Esophagus muscularis mucosa (tissue), 4 donors: ENCODE measurements around the gene TMEM235. TPM values are rescaled to one million over a fixed set of nuclear protein-coding genes. Genes with fewer than 3 reads are reported as not detected.

Experiments used
- DNase-seq: peaks from one replicate; pipeline ENCODE4 v3.0.0-alpha.2; 2017; ENCODE audit errors: extremely low spot score
- H3K27ac ChIP-seq, 4 donors: fragments of 200-600 bp; sonication (generic); replicated peaks in 1 of 4; 1 replicate in 3 of 4; 2 replicates in 1 of 4; pipeline ENCODE4 v1.5.1; 2016 to 2019; ENCODE audit warnings: mild to moderate bottlenecking in 1 of 4
- H3K27me3 ChIP-seq, 4 donors: fragments of 200-600 bp; sonication (generic); one replicate each; pipeline versions ENCODE4 v1.5.1 to v1.6.0; 2016 to 2019
- H3K36me3 ChIP-seq, 4 donors: fragments of 200-600 bp; sonication (generic); one replicate each; pipeline ENCODE4 v1.5.1; 2016 to 2019
- H3K4me1 ChIP-seq, 4 donors: fragments of 200-600 bp; sonication (generic); one replicate each; pipeline ENCODE4 v1.5.1; 2016 to 2019
- H3K4me3 ChIP-seq, 4 donors: fragments of 200-600 bp; sonication (generic); 1 replicate in 2 of 4; 2 replicates in 2 of 4; pipeline ENCODE4 v1.5.1; 2016 to 2019; ENCODE audit warnings: mild to moderate bottlenecking in 4 of 4, moderate library complexity in 1 of 4
- H3K9me3 ChIP-seq, 4 donors: fragments of 200-600 bp; sonication (generic); 1 replicate in 3 of 4; 2 replicates in 1 of 4; pipeline ENCODE4 v1.5.1; 2016 to 2019
- EP300 ChIP-seq: sonication (generic); formaldehyde crosslinking; IDR thresholded peaks from one replicate; pipeline ENCODE4 v1.6.1; 2017; ENCODE audit warnings: antibody characterized with exemption
- POLR2A ChIP-seq: fragments of 450-650 bp; IDR thresholded peaks from one replicate; pipeline ENCODE4 v1.6.1; 2017; ENCODE audit warnings: antibody characterized with exemption, moderate library complexity, mild to moderate bottlenecking, low read depth
- POLR2AphosphoS5 ChIP-seq, 2 donors: sonication (generic); formaldehyde crosslinking; IDR thresholded peaks; one replicate each; pipeline ENCODE4 v1.6.1; 2017; ENCODE audit warnings: antibody characterized with exemption in 2 of 2
- WGBS: methylation state at CpG from one replicate; pipeline ENCODE4 v1.1.5; 2018; 5-methylcytosine and 5-hydroxymethylcytosine counted together
- intact Hi-C: fragments of 100-400 bp; cut with DNase I; formaldehyde crosslinking; loops from one replicate; pipeline ENCODE4 v1.15.1; 2023
- total RNA-seq, 4 donors: library from RNA; depleted of rRNA; stranded (reverse); fragments of >200 nt; gene quantifications; one replicate each; pipeline versions ENCODE4 v1.1.0 to v1.2.1, GENCODE V29; 2016
- TF ChIP-seq, protein P1 (sequence below), 3 experiments: fragments of 200-600 bp in 2 of 3; fragments of 450-650 bp in 1 of 3; sonication (generic) in 2 of 3; IDR thresholded peaks; one replicate each; pipeline ENCODE4 v1.5.1; 2017 to 2019; ENCODE audit warnings: antibody characterized with exemption in 3 of 3, mild to moderate bottlenecking in 2 of 3, moderate library complexity in 1 of 3

The TMEM235 gene
- total RNA-seq, 4 donors from 2014 or later: not detected

DNA sequence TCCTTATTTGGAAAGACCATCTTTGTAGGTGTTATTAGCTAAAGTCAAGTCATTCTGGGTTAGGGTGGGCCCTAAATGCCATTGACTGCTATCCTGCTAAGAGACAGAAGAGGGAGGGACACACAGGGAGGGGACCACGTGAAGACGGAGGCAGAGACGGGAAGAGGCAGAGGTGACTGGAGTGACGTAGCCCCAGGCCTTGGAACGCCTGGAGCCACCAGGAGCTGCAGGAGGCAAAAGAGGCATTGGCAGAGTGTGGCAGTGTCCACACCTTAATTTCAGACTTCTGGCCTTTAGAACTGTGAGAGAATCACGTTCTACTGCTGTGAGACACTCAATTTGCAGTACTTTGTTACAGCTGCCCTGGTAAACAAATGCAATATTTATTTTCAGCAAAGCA, 31.0 kb upstream of the TMEM235 start:
- intact Hi-C loops: no loop called here
- no peak for DNase-seq
- TF ChIP-seq, protein P1, sequence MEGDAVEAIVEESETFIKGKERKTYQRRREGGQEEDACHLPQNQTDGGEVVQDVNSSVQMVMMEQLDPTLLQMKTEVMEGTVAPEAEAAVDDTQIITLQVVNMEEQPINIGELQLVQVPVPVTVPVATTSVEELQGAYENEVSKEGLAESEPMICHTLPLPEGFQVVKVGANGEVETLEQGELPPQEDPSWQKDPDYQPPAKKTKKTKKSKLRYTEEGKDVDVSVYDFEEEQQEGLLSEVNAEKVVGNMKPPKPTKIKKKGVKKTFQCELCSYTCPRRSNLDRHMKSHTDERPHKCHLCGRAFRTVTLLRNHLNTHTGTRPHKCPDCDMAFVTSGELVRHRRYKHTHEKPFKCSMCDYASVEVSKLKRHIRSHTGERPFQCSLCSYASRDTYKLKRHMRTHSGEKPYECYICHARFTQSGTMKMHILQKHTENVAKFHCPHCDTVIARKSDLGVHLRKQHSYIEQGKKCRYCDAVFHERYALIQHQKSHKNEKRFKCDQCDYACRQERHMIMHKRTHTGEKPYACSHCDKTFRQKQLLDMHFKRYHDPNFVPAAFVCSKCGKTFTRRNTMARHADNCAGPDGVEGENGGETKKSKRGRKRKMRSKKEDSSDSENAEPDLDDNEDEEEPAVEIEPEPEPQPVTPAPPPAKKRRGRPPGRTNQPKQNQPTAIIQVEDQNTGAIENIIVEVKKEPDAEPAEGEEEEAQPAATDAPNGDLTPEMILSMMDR (IDR thresholded peaks at IDR 0.05): no peak
- TF ChIP-seq POLR2A (no peak), POLR2AphosphoS5 (IDR thresholded peaks at IDR 0.05) (no peak), EP300 (no peak)
- Histone ChIP-seq H3K4me1 (no peaks in the 10 kb centered on the region), H3K36me3 (peaks cover 8 to 74% (median 52%) of the 10 kb centered on the region in 4 donors), H3K9me3 (no peaks in the 10 kb centered on the region), H3K27me3 (no peaks in the 10 kb centered on the region), H3K27ac (no peak overlapping the region), H3K4me3 (no peak overlapping the region)
- WGBS: 95% methylated on average over 6 of the region's 6 CpGs

DNA sequence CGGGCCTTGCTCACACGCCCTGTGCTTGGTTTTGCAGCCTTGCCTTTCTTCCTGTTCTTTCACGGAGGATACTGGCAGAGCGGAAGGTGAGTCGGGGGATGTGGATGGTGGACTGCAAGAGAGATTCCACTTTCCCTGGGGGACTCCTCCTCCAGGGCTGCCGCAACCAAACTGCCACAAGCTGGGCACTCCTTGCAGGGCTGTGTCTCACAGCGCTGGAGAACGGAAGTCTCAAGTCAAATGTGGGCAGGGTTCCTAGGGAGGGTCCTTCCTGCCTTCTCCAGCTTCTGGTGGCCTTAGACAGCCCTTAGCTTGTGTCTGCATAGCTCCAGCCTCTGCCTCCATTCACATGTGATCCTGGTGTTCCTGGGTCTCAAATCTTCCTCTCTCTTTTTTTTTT, 28.8 kb upstream of the TMEM235 start:
- intact Hi-C loops: no loop called here
- H3K4me1 ChIP-seq: no peaks in the 10 kb centered on the region
- H3K27ac ChIP-seq: no peak overlapping the region
- no peaks in the 10 kb centered on the region for H3K27me3 ChIP-seq
- WGBS: 93% methylated on average over 7 of the region's 8 CpGs
- TF ChIP-seq EP300 (no peak), POLR2AphosphoS5 (IDR thresholded peaks at IDR 0.05) (no peak), POLR2A (no peak)
- TF ChIP-seq, protein P1 (IDR thresholded peaks at IDR 0.05): no peak
- no peaks in the 10 kb centered on the region for H3K9me3 ChIP-seq
- peaks cover 2 to 60% (median 35%) of the 10 kb centered on the region in 4 donors for H3K36me3 ChIP-seq
- no peak for DNase-seq
- H3K4me3 ChIP-seq: no peak overlapping the region

DNA sequence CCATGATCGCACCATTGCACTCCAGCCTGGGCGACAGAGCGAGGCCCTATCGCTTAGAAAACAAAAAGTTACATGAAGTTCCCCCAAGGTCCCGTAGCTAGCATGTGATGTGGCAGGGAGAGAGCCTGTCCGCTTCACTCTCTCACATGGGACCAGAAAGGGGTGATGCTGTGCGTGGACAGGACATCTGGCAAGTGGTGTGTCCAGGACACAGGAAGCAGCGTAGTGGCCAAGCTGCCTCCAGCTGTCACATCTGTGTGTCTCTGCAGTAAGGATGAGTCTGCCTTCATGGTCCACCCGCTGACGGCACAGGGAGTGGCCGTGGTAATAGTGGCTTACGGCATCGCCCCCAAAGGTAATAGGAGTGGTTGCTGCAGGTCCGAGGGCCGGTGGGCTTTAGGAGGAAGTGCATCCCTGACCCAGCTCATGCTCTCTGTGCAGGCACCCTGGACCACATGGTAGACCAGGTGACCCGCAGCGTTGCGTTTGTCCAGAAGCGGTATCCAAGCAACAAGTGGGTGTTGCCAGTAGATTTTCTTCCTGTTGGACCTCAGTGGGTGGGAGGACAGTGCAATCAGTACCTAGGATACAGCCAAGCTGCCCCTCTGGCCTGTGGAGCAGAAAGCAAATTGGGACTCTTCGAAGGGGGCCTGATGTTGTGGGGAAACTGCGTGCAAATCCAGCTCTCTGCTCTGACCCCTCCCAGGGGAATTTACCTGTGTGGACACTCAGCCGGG, 26.9 kb upstream of the TMEM235 start:
- DNase-seq: no peak
- 95% methylated on average over 7 of the region's 22 CpGs for WGBS
- H3K36me3 ChIP-seq: peaks cover 0 to 48% (median 30%) of the 10 kb centered on the region in 4 donors
- H3K4me1 ChIP-seq: no peaks in the 10 kb centered on the region
- H3K9me3 ChIP-seq: no peaks in the 10 kb centered on the region
- no peak overlapping the region for H3K4me3 ChIP-seq
- intact Hi-C loops: no loop called here
- TF ChIP-seq POLR2AphosphoS5 (IDR thresholded peaks at IDR 0.05) (no peak), POLR2A (no peak), EP300 (no peak)
- TF ChIP-seq, protein P1 (IDR thresholded peaks at IDR 0.05): no peak
- no peaks in the 10 kb centered on the region for H3K27me3 ChIP-seq
- no peak overlapping the region for H3K27ac ChIP-seq

DNA sequence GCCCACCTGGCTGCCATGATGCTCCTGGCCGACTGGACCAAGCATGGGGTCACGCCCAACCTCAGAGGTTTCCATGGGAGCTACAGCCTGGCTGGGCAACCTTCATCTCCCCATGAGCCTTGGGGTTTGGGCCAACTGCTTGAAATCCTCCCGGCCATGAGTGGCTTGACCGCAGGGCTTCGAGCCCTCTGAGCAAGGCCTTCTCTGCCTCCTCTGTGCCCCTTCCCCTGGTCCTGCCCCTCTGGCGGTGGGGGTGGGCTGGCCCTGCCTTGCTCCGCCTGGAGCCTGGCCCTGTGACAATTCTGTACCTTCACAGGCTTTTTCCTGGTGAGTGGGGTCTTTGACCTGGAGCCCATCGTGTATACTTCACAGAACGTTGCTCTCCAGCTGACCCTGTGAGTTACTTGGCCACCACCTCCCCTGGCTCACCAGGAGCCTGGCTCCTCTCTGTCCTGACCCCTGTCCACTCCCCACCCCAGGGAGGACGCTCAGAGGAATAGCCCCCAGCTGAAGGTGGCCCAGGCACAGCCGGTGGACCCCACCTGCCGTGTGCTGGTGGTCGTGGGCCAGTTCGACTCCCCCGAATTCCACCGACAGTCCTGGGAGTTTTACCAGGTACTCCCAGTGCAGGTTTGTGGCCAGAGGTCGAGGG, 26.2 kb upstream of the TMEM235 start:
- no peak overlapping the region for H3K27ac ChIP-seq
- peaks cover 0 to 48% (median 30%) of the 10 kb centered on the region in 4 donors for H3K36me3 ChIP-seq
- no peak for DNase-seq
- no peak overlapping the region for H3K4me3 ChIP-seq
- H3K9me3 ChIP-seq: no peaks in the 10 kb centered on the region
- H3K27me3 ChIP-seq: no peaks in the 10 kb centered on the region
- TF ChIP-seq POLR2A (no peak), POLR2AphosphoS5 (IDR thresholded peaks at IDR 0.05) (no peak), EP300 (no peak)
- TF ChIP-seq, protein P1 (IDR thresholded peaks at IDR 0.05): no peak
- WGBS: 98% methylated on average over 7 of the region's 17 CpGs
- intact Hi-C loops: no loop called here
- no peaks in the 10 kb centered on the region for H3K4me1 ChIP-seq
